SK-N-SH (cell line): ENCODE results near the gene CHRM5. TPM values are rescaled to one million over a fixed set of nuclear protein-coding genes. Genes with fewer than 3 reads are reported as not detected.

Source experiments
- CTCF ChIA-PET: fragments of 300-600, 350-600 bp; formaldehyde crosslinking; extraction: SDS; loops from one replicate; lab custom pipeline; 2021; lab: Yijun Ruan, JAX
- POLR2A ChIA-PET: fragments of 350-600 bp; sonication (Branson Sonifier 250); formaldehyde crosslinking; extraction: SDS; loops from one replicate; lab custom pipeline; 2020; ENCODE audit warnings: antibody characterized with exemption, inconsistent platforms; lab: Yijun Ruan, JAX
- DNase-seq: peaks from one replicate; pipeline ENCODE4 v3.0.0; 2012
- H2AFZ ChIP-seq: fragments of 200-600 bp; sonication (generic); 2 replicates; pipeline ENCODE4 v1.8.1; 2016; ENCODE audit warnings: antibody characterized with exemption, mild to moderate bottlenecking, low read depth
- H3F3A ChIP-seq: fragments of 200-600 bp; sonication (generic); replicated peaks from 2 replicates; pipeline ENCODE3; 2016; ENCODE audit warnings: antibody characterized with exemption, mild to moderate bottlenecking; ENCODE audit not compliant: insufficient read depth
- H3K27ac ChIP-seq, 2 experiments: fragments of 200-500 bp in 1 of 2; fragments of 200-600 bp in 1 of 2; sonication (Bioruptor generic) in 1 of 2; sonication (generic), shearing (Covaris generic) in 1 of 2; 2 replicates each; pipeline versions ENCODE4 v1.5.1 to v1.6.1; 2014 to 2016; ENCODE audit warnings: low read depth in 2 of 2, inconsistent platforms in 1 of 2, low read length in 1 of 2, mild to moderate bottlenecking in 1 of 2, mixed read lengths in 1 of 2
- H3K27me3 ChIP-seq: fragments of 200-600 bp; sonication (generic), shearing (Covaris generic); 2 replicates; pipeline ENCODE4 v1.6.1; 2016; ENCODE audit warnings: mixed run types; ENCODE audit not compliant: insufficient read depth
- H3K36me3 ChIP-seq, 2 experiments: fragments of 200-500 bp in 1 of 2; fragments of 200-600 bp in 1 of 2; sonication (Bioruptor generic) in 1 of 2; sonication (generic) in 1 of 2; replicated peaks in 1 of 2; 2 replicates each; pipeline versions ENCODE3 to v1.5.1; 2014 to 2016; ENCODE audit warnings: low read length in 1 of 2, mild to moderate bottlenecking in 1 of 2; ENCODE audit not compliant: insufficient read depth in 2 of 2, control insufficient read depth in 1 of 2
- H3K4me1 ChIP-seq, 2 experiments: fragments of 200-500 bp in 1 of 2; fragments of 200-600 bp in 1 of 2; sonication (Bioruptor generic) in 1 of 2; sonication (generic), shearing (Covaris generic) in 1 of 2; 2 replicates each; pipeline versions ENCODE4 v1.5.1 to v1.6.1; 2014 to 2016; ENCODE audit warnings: low read depth in 1 of 2, low read length in 1 of 2, mixed run types in 1 of 2; ENCODE audit not compliant: insufficient read depth in 2 of 2, control insufficient read depth in 1 of 2
- H3K4me2 ChIP-seq: fragments of 200-600 bp; sonication (generic), shearing (Covaris generic); 2 replicates; pipeline ENCODE4 v1.6.1; 2017; ENCODE audit warnings: mixed run types
- H3K4me3 ChIP-seq, 2 experiments: fragments of 200-500 bp in 1 of 2; fragments of 200-600 bp in 1 of 2; sonication (Bioruptor generic) in 1 of 2; sonication (generic), shearing (Covaris generic) in 1 of 2; 2 replicates each; pipeline versions ENCODE4 v1.5.1 to v1.8.1; 2014 to 2016; ENCODE audit warnings: low read depth in 2 of 2, inconsistent platforms in 1 of 2, low read length in 1 of 2, mild to moderate bottlenecking in 1 of 2, mixed read lengths in 1 of 2, moderate library complexity in 1 of 2
- H3K79me2 ChIP-seq: fragments of 200-600 bp; sonication (generic); 2 replicates; pipeline ENCODE4 v1.8.1; 2017; ENCODE audit warnings: mild to moderate bottlenecking; ENCODE audit not compliant: insufficient read depth
- H3K9ac ChIP-seq: fragments of 200-600 bp; sonication (generic); 2 replicates; pipeline ENCODE4 v1.6.1; 2017; ENCODE audit warnings: mixed run types
- H3K9me2 ChIP-seq: fragments of 200-600 bp; sonication (generic); 2 replicates; pipeline ENCODE4 v1.6.1; 2017; ENCODE audit warnings: mixed run types
- H3K9me3 ChIP-seq: fragments of 200-600 bp; sonication (generic); 2 replicates; pipeline ENCODE4 v1.6.1; 2017; ENCODE audit warnings: mixed run types, mild to moderate bottlenecking, moderate library complexity
- H4K20me1 ChIP-seq: fragments of 200-600 bp; sonication (generic); 2 replicates; pipeline ENCODE4 v1.6.1; 2017; ENCODE audit warnings: mild to moderate bottlenecking, mixed run types; ENCODE audit not compliant: insufficient read depth
- CHD2 ChIP-seq: fragments of 150-350 bp; IDR thresholded peaks from 2 replicates; pipeline ENCODE4 v1.6.1; 2018; ENCODE audit warnings: low read length; ENCODE audit not compliant: partially characterized antibody
- EP300 ChIP-seq, 2 experiments: IDR thresholded peaks; 2 replicates each; pipeline versions ENCODE4 v1.4.0 to v1.6.1; 2012; ENCODE audit warnings: borderline replicate concordance in 1 of 2, low read depth in 1 of 2, low read length in 1 of 2
- EZH2phosphoT487 ChIP-seq: fragments of 200-600 bp; sonication (generic); IDR thresholded peaks from 2 replicates; pipeline ENCODE4 v1.6.1; 2017; ENCODE audit warnings: low read depth, mixed run types, mild to moderate bottlenecking, antibody characterized with exemption, moderate library complexity, borderline replicate concordance
- GABPA ChIP-seq: IDR thresholded peaks from 2 replicates; pipeline ENCODE4 v1.4.0; 2012; ENCODE audit warnings: low read depth, mild to moderate bottlenecking
- GATA2 ChIP-seq: sonication (generic); formaldehyde crosslinking; IDR thresholded peaks from 2 replicates; pipeline ENCODE4 v1.5.0; 2020; ENCODE audit warnings: mild to moderate bottlenecking, missing genetic modification reagents
- IRF3 ChIP-seq: fragments of 150-350 bp; IDR thresholded peaks from 2 replicates; pipeline ENCODE4 v1.6.1; 2016; ENCODE audit warnings: mild to moderate bottlenecking, low read depth, low read length
- JUND ChIP-seq: IDR thresholded peaks from 2 replicates; pipeline ENCODE4 v1.4.0; 2012
- PBX3 ChIP-seq: IDR thresholded peaks from 2 replicates; pipeline ENCODE4; 2012
- RAD21 ChIP-seq: IDR thresholded peaks from 2 replicates; pipeline ENCODE4 v1.6.1; 2012; ENCODE audit warnings: mild to moderate bottlenecking, low read length
- REST ChIP-seq: IDR thresholded peaks from 2 replicates; pipeline ENCODE4 v1.6.1; 2012; ENCODE audit warnings: mild to moderate bottlenecking, low read depth, low read length, moderate library complexity
- RFX5 ChIP-seq: IDR thresholded peaks from 2 replicates; pipeline ENCODE4 v1.6.1; 2012; ENCODE audit warnings: mild to moderate bottlenecking, improper control_type of control experiment, low read length
- SIN3A ChIP-seq: IDR thresholded peaks from 2 replicates; pipeline ENCODE4 v1.6.1; 2012; ENCODE audit warnings: low read depth, mild to moderate bottlenecking, low read length, moderate library complexity, borderline replicate concordance
- TEAD4 ChIP-seq: IDR thresholded peaks from 2 replicates; pipeline ENCODE4 v1.4.0; 2012; ENCODE audit warnings: mild to moderate bottlenecking, borderline replicate concordance; ENCODE audit not compliant: insufficient read depth
- USF2 ChIP-seq: fragments of 150-350 bp; IDR thresholded peaks from 2 replicates; pipeline ENCODE4 v1.6.1; 2017; ENCODE audit warnings: antibody characterized with exemption, low read length, low read depth, borderline replicate concordance
- YY1 ChIP-seq: IDR thresholded peaks from 2 replicates; pipeline ENCODE4 v1.4.0; 2012; ENCODE audit warnings: low read depth, mild to moderate bottlenecking
- WGBS: methylation state at CpG from one replicate; pipeline ENCODE4 v1.1.6; 2017; ENCODE audit warnings: low lambda C conversion rate; 5-methylcytosine and 5-hydroxymethylcytosine counted together
- polyA plus RNA-seq, 3 experiments: library from polyadenylated mRNA; depleted of rRNA; stranded (reverse); fragments of >200 nt; gene quantifications; 2 replicates each; pipeline ENCODE4 v1.2.3, GENCODE V29; 2012
- TF ChIP-seq, protein P1 (sequence below): IDR thresholded peaks from 2 replicates; pipeline ENCODE4 v1.4.0; 2012; ENCODE audit warnings: low read depth, borderline replicate concordance

Gene CHRM5
- polyA plus RNA-seq, 1 of the 3 experiments (the other 2 are of a cell fraction) = 0.03 TPM

DNA sequence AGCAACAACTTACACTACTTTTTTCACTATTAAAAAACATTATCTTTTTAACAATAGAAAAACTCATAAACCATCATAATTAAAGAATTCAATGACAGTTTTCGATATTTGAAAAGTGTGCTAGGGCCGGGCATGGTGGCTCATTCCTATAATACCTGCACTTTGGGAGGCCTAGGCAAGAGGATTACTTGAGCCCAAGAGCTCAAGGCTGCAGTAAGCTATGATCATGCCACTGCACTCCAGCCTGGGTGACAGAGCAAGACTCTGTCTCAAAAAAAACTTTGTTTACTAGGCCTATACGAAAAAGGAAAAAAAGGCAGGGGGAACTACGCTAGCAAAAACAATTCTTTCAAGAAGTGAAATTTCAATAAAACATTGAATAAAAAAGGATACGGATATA is 42.6 kb downstream of the CHRM5 start:
- no peak overlapping the region for H2AFZ ChIP-seq
- no peaks in the 10 kb centered on the region for H3K27me3 ChIP-seq
- H3F3A ChIP-seq = no peaks in the 10 kb centered on the region
- CTCF ChIA-PET = interaction anchor here (1.0 to 1.6 kb wide), 2 partner anchors 8 to 47 kb away, joined by 3 to 4 read pairs; no protein-coding TSS in a partner anchor
- 0 out of 2 replicates have a peak, but pooled peaks cover 4% of the 10 kb centered on the region for H3K9me2 ChIP-seq
- no peaks in the 10 kb centered on the region for H3K36me3 ChIP-seq
- no peaks in the 10 kb centered on the region for H4K20me1 ChIP-seq
- H3K9ac ChIP-seq = no peak overlapping the region
- no peaks in the 10 kb centered on the region for H3K4me1 ChIP-seq
- H3K4me2 ChIP-seq = no peak overlapping the region
- H3K27ac ChIP-seq = no peak overlapping the region
- POLR2A ChIA-PET = no interaction called here
- TF ChIP-seq PBX3 (no peak), USF2 (no peak), YY1 (no peak), SIN3A (no peak), IRF3 (no peak), JUND (no peak), EZH2phosphoT487 (no peak), GABPA (no peak), RFX5 (no peak), GATA2 (CRISPR knock-in tag) (no peak)
- TF ChIP-seq, protein P1, sequence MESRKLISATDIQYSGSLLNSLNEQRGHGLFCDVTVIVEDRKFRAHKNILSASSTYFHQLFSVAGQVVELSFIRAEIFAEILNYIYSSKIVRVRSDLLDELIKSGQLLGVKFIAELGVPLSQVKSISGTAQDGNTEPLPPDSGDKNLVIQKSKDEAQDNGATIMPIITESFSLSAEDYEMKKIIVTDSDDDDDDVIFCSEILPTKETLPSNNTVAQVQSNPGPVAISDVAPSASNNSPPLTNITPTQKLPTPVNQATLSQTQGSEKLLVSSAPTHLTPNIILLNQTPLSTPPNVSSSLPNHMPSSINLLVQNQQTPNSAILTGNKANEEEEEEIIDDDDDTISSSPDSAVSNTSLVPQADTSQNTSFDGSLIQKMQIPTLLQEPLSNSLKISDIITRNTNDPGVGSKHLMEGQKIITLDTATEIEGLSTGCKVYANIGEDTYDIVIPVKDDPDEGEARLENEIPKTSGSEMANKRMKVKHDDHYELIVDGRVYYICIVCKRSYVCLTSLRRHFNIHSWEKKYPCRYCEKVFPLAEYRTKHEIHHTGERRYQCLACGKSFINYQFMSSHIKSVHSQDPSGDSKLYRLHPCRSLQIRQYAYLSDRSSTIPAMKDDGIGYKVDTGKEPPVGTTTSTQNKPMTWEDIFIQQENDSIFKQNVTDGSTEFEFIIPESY = no peak
- no peaks in the 10 kb centered on the region for H3K79me2 ChIP-seq
- H3K4me3 ChIP-seq = no peak overlapping the region
- 90% methylated on average over 5 of the region's 5 CpGs for WGBS
- no peaks in the 10 kb centered on the region for H3K9me3 ChIP-seq
- no peak for DNase-seq

- Histone ChIP-seq H3K4me3 (no peak overlapping the region), H3K4me2 (no peak overlapping the region), H3K79me2 (no peaks in the 10 kb centered on the region), H3K9ac (no peak overlapping the region), H3K4me1 (no peaks in the 10 kb centered on the region), H3K9me3 (no peaks in the 10 kb centered on the region), H2AFZ (no peak overlapping the region), H3K27me3 (no peaks in the 10 kb centered on the region), H3K27ac (no peak overlapping the region), H3K36me3 (no peaks in the 10 kb centered on the region), H3K9me2 (0 out of 2 replicates have a peak, but pooled peaks cover 4% of the 10 kb centered on the region), H4K20me1 (no peaks in the 10 kb centered on the region), H3F3A (no peaks in the 10 kb centered on the region)
- CTCF ChIA-PET = interaction anchor here (1.0 to 1.6 kb wide), 3 partner anchors 8 to 48 kb away, joined by 3 to 4 read pairs (median 3); no protein-coding TSS in a partner anchor
- 75% methylated on average over 2 of the region's 2 CpGs for WGBS
- POLR2A ChIA-PET = no interaction called here
- DNase-seq = no peak
- TF ChIP-seq EP300 (IDR thresholded peaks at IDR 0.05; ENCODE audit: borderline replicate concordance in 1 of 2, low read depth in 1 of 2, low read length in 1 of 2) (no peak), CHD2 (no peak), RFX5 (no peak), REST (no peak), JUND (no peak), SIN3A (no peak), GATA2 (CRISPR knock-in tag) (no peak), TEAD4 (no peak), RAD21 (no peak)
Measured at GRCh38 chr15:34011481-34011880, 43.2 kb downstream of the CHRM5 start.
